Activated T-helper 2 cell treated with anti-CD3 and anti-CD28 coated beads, Interferon-gamma antibody, Interleukin-2, Interleukin-4, amounts not matched to agents 10 μg/mL and 5 μg/mL and 100 μg/mL, durations not matched to agents 14 hours and 24 hours and 36 hours (primary cell): ENCODE data around the gene VPS35. TPM values are rescaled to one million over a fixed set of nuclear protein-coding genes. Genes with fewer than 3 reads are reported as not detected.
"Not testable (repeated sequence)": the region's sequence is repeated elsewhere in the genome, so short reads cannot be mapped to it uniquely, and the experiment has no call there.

Experiments used
- DNase-seq: peaks from one replicate; pipeline ENCODE4 v3.0.0; 2021; ENCODE audit warnings: low spot score
- H3K27ac Mint-ChIP-seq: one replicate; pipeline ENCODE4 v1.8.0; 2021; ENCODE audit warnings: mixed read lengths
- H3K27me3 Mint-ChIP-seq: one replicate; pipeline ENCODE4 v1.8.0; 2021; ENCODE audit warnings: low read depth, mixed read lengths
- H3K36me3 Mint-ChIP-seq: one replicate; pipeline ENCODE4 v1.8.0; 2021; ENCODE audit warnings: low read depth, mixed read lengths
- H3K4me1 Mint-ChIP-seq: one replicate; pipeline ENCODE4 v1.8.0; 2021; ENCODE audit warnings: low read depth, mixed read lengths
- H3K4me3 Mint-ChIP-seq: one replicate; pipeline ENCODE4 v1.8.0; 2021; ENCODE audit warnings: low read depth, mild to moderate bottlenecking, moderate library complexity, mixed read lengths
- H3K9me3 Mint-ChIP-seq: one replicate; pipeline ENCODE4 v1.8.0; 2021; ENCODE audit warnings: mixed read lengths
- intact Hi-C: fragments of 100-400 bp; cut with micrococcal nuclease; formaldehyde crosslinking; loops from one replicate; pipeline ENCODE4 v1.15.1; 2023
- total RNA-seq: library from RNA; stranded (reverse); gene quantifications from 2 replicates; pipeline ENCODE4 v1.2.3, GENCODE V29; 2022

VPS35 gene
- total RNA-seq, 1 donor from 2014 or later: 90.4 TPM

DNA sequence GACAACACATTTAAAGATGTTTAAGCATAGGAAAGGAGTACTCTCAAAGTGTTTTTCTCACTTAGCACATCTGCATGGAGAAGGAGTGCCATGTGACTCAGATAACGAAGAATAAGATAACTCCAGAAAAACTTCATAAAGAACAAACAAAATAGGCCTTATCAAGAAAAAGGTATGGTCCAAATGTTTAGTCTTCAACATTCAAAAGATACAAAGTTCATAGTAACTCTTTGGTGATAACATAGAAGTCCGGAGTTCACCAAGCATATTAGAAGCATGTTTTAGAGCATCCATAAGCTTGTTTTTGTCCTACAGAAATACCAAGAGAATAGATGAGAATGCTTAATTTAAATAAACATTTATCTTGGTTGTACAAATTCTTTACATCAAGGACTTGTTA is 7.1 kb downstream of the VPS35 start:
- H3K27ac Mint-ChIP-seq, DNase-seq, intact Hi-C loops, H3K9me3 Mint-ChIP-seq, H3K4me3 Mint-ChIP-seq, H3K27me3 Mint-ChIP-seq: not testable (repeated sequence)
- Mint-ChIP-seq H3K4me1 (peaks cover 14% of the 10 kb centered on the region), H3K36me3 (peaks cover 35% of the 10 kb centered on the region)

GRCh38 chr16:46677943-46678342 is 11.0 kb downstream of the VPS35 start:
- H3K4me1 Mint-ChIP-seq, H3K27me3 Mint-ChIP-seq, H3K9me3 Mint-ChIP-seq, H3K27ac Mint-ChIP-seq, intact Hi-C loops, DNase-seq, H3K4me3 Mint-ChIP-seq: not testable (repeated sequence)
- H3K36me3 Mint-ChIP-seq: peaks cover 60% of the 10 kb centered on the region

GRCh38 chr16:46673320-46674013 is 15.5 kb downstream of the VPS35 start:
- intact Hi-C loops: loop anchor here (2.0 to 5.0 kb wide), 2 partner anchors 235 to 259 kb away; no protein-coding TSS in a partner anchor
- no peaks in the 10 kb centered on the region for H3K9me3 Mint-ChIP-seq
- H3K4me3 Mint-ChIP-seq: no peak overlapping the region
- peak; percentile 25 for DNase-seq
- H3K36me3 Mint-ChIP-seq: peaks cover 60% of the 10 kb centered on the region
- no peaks in the 10 kb centered on the region for H3K4me1 Mint-ChIP-seq
- H3K27me3 Mint-ChIP-seq: no peaks in the 10 kb centered on the region
- H3K27ac Mint-ChIP-seq: no peak overlapping the region

DNA sequence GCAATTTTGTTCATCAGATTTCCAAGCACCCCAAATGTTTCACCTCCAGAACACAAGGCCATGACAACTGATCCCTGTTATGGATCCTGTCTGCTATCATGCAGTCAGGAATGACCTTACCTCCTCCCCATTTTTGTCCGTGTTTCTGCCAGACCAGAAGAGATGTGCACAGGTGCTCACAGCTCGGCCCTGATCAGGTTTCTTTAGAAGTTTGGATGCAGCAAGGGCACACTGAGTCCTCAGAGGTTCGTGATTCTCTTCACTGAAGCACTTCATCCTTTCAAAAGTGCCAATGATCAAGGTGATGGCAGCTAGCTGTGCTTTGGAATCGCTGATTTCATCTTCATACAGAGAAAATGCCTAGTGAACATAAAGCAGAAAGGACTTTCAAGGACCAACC is 26.9 kb downstream of the VPS35 start:
- H3K36me3 Mint-ChIP-seq: peaks cover 67% of the 10 kb centered on the region
- intact Hi-C loops: no loop called here
- peaks cover 14% of the 10 kb centered on the region for H3K4me1 Mint-ChIP-seq
- DNase-seq: no peak
- H3K9me3 Mint-ChIP-seq: no peaks in the 10 kb centered on the region
- no peaks in the 10 kb centered on the region for H3K27me3 Mint-ChIP-seq
- no peak overlapping the region for H3K4me3 Mint-ChIP-seq
- no peak overlapping the region for H3K27ac Mint-ChIP-seq

DNA sequence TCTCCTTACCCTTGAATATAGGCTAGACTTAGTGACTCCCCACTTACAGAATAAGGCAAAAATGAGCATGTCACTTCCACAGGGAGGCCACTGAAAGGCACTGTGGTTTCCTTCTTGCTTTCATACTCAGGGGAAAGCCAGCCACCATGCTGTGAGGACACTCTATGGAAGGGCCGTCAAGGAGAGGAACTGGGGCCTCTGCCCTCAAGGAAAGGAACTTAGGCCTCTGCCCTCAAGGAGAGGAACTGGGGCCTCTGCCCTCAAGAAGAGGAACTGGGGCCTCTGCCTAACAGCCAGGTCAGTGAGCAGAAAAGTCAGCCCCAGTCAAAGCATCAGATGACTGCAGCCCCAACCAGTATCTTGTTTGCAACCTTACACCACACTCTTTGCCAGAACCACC is 30.1 kb downstream of the VPS35 start:
- no peak for DNase-seq
- Mint-ChIP-seq H3K9me3 (no peaks in the 10 kb centered on the region), H3K4me3 (no peak overlapping the region), H3K27me3 (no peaks in the 10 kb centered on the region), H3K27ac (peak overlapping the region; percentile 65), H3K4me1 (peaks cover 14% of the 10 kb centered on the region), H3K36me3 (peaks cover 61% of the 10 kb centered on the region)
- intact Hi-C loops: loop anchor here (2.0 kb wide), 1 partner anchor 38 kb away; the partner anchor contains the start of gene SHCBP1

DNA sequence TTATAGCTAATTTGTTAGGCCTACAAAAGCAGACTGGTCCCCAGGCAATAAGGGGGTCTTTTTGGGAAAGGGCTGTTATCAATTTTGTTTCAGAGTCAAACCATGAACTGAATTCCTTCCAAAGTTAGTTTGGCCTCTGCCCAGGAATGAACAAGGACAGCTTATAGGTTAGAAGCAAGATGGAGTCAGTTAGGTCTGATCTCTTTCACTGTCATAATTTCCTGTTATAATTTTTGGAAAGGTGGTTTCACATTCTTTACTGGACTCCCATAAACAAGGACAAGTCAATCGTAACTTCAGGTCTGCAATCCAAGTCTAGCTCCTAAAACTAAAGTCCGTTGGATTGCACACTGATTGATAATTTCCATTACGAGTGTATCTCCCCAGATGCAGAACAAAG is 37.7 kb downstream of the VPS35 start:
- H3K36me3 Mint-ChIP-seq: peaks cover 7% of the 10 kb centered on the region
- no peaks in the 10 kb centered on the region for H3K4me1 Mint-ChIP-seq
- no peak overlapping the region for H3K4me3 Mint-ChIP-seq
- H3K27ac Mint-ChIP-seq: no peak overlapping the region
- intact Hi-C loops: no loop called here
- H3K27me3 Mint-ChIP-seq: no peaks in the 10 kb centered on the region
- no peak for DNase-seq
- H3K9me3 Mint-ChIP-seq: no peaks in the 10 kb centered on the region

DNA sequence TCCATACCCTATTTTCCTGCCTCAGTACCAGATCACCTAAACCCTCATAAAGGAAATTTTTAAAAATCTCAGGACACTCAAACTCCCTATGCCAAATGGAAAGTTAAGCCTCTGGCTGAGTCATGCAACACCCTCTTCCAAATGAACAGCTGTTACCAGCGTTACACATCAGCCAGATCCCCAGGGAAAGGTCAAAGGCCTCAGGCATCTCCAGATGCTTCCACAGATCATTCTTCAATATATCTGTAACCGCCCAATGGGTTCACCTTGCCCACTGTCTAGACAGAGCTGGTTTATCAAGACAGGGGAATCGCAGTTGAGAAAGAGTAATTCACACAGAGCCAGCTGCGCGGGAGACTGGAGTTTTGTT is 38.7 kb downstream of the VPS35 start:
- Mint-ChIP-seq H3K27ac (no peak overlapping the region), H3K27me3 (no peaks in the 10 kb centered on the region), H3K4me1 (no peaks in the 10 kb centered on the region), H3K9me3 (no peaks in the 10 kb centered on the region), H3K36me3 (peaks cover 3% of the 10 kb centered on the region), H3K4me3 (no peak overlapping the region)
- no peak for DNase-seq
- intact Hi-C loops: no loop called here

- H3K4me1 Mint-ChIP-seq: no peaks in the 10 kb centered on the region
- intact Hi-C loops: no loop called here
Measured at GRCh38 chr16:46649588-46650253, 39.3 kb downstream of the VPS35 start.

DNA sequence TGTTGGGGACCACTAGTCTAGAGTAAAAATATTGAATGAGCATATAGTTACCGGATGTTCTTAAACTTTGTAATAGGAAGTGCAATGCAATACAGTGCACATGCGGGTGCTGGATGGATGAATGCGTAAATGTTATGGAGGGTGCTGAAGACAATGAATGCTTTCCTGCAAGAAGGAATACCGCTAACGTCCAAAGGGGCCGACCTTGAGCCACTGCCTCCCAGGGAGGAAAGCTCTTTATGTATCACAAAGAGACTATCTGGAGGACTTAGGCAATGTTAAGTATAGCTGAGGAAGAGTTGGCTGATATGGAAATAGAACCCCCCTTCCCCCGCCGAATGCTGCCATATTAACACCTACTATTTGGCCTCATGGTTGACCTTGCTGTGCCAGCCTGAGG is 40.3 kb downstream of the VPS35 start:
- intact Hi-C loops: no loop called here

More at GRCh38 chr16:46649588-46650253, 39.3 kb downstream of the VPS35 start:
- Mint-ChIP-seq H3K27me3 (no peaks in the 10 kb centered on the region), H3K27ac (no peak overlapping the region), H3K9me3 (no peaks in the 10 kb centered on the region), H3K4me3 (no peak overlapping the region), H3K36me3 (peaks cover under 1% of the 10 kb centered on the region)
- DNase-seq: no peak

DNA sequence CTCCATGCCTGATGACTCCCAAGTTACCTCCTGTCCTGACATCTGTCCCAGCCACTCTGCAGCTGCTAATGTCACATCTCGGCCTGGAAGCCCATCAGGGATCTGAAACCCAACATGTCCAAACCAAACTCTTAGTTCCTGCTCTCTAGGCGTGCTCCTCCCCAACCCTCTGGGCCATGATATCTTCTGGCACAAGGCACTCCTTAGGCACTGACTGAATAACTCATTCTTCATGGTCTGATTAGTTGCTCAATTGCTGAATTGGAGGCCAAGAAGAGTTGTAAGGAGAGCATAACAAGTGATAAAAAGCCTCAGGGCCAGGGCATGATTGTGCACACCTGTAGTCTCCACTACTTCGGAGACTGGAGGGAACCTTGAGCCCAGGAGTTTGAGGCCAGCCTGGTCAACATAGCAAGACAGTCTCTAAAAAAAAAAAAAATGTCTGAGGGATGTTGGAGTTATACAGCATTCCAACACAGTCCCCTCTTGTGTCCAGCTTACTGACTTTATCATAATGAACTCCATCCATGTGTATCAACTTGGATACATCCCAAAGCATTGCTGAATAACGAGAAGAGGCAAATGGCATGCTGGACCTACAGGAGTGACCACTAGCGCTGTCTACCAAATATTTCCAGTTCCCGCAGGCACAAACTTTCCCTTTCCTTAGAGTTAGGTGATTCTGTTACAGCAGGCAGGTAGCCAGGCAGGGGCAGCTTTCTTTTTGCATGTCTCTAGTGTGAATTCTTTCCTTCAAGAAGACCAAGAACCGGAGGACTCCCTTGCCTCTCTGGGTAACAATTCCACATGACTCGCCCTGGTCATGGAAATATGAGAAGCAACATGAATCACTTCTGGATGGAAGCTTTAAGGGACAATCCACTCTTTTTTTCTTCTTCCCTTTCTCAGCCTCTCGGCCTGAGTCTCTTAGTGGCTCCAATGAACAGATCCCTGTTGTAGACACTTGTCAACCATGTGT is 49.7 kb downstream of the VPS35 start:
- Mint-ChIP-seq H3K27me3 (peaks cover 7% of the 10 kb centered on the region), H3K4me3 (no peak overlapping the region), H3K36me3 (no peaks in the 10 kb centered on the region), H3K4me1 (no peaks in the 10 kb centered on the region), H3K9me3 (peaks cover 12% of the 10 kb centered on the region), H3K27ac (no peak overlapping the region)
- no peak for DNase-seq
- intact Hi-C loops: loop anchor here (10.0 kb wide), 1 partner anchor 64 kb away; no protein-coding TSS in a partner anchor

More for the DNA sequence above, 40.3 kb downstream of the VPS35 start:
- no peak for DNase-seq
- Mint-ChIP-seq H3K27ac (no peak overlapping the region), H3K27me3 (peaks cover 4% of the 10 kb centered on the region), H3K36me3 (no peaks in the 10 kb centered on the region), H3K9me3 (peaks cover 8% of the 10 kb centered on the region), H3K4me3 (no peak overlapping the region), H3K4me1 (no peaks in the 10 kb centered on the region)

DNA sequence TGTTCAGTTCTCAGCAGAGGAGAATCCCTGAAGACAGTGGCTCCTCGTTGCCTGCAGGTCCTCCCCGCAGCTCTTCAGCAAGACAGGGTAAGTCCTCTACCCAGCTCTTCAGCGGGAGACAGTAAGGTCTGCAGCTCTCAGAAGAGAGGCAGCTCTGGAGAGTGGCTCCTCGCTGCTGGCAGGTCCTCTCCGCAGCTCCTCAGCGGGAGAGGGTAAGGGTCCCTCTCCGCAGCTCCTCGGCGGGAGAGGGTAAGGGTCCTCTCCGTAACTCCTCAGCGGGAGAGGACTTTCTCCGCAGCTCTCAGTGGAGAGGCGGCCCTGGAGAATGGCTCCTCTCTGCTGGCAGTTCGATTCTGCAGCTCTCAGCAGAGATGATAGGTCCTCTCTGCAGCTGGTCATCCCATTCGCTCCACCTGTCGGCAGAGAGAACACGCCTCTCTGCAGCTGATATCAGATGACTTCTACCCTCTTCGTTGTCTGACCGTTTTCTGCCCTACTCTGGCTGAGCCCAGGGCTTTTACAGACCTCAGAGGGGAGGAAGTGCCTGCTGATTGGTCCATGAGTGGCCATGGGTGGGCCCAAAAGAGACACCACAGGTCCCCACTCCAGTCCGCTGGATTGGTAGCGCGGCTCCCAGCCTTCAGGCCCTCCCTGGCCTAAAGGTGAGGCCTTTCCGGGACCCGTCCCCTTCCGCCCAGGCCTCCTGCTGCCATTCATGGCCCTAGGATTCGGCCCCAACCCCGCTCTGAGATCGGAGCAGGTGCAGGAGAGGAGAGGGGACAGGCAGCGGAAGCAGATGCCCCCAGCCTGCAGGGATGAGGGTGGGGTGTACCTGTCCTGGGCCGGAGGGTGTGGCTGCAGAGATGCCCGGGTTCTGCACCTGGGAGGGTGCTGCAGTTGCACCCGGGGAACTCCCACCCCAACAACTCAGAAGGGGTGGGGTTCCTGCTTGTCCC is 55.9 kb downstream of the VPS35 start:
- no peaks in the 10 kb centered on the region for H3K36me3 Mint-ChIP-seq
- H3K27me3 Mint-ChIP-seq: peaks cover 1% of the 10 kb centered on the region
- no peak overlapping the region for H3K27ac Mint-ChIP-seq
- DNase-seq: no peak
- no peaks in the 10 kb centered on the region for H3K9me3 Mint-ChIP-seq
- intact Hi-C loops: loop anchor here (10.0 kb wide), 1 partner anchor 58 kb away; no protein-coding TSS in a partner anchor
- no peak overlapping the region for H3K4me3 Mint-ChIP-seq
- H3K4me1 Mint-ChIP-seq: peaks cover 5% of the 10 kb centered on the region
